Epithelial cell of esophagus (primary cell): Measurements from ENCODE around the gene MC3R.
"Not testable (repeated sequence)": the region's sequence is repeated elsewhere in the genome, so short reads cannot be mapped to it uniquely, and the experiment has no call there.

Experiments used
- DNase-seq: peaks from one replicate; pipeline ENCODE4 v3.0.0; 2010; ENCODE audit warnings: low read depth
- H3K4me3 ChIP-seq: 2 replicates; pipeline ENCODE4 v1.5.1; 2011; ENCODE audit warnings: mild to moderate bottlenecking, low read length, control low read depth
- CTCF ChIP-seq: IDR thresholded peaks from 2 replicates; pipeline ENCODE4 v1.5.1; 2011; ENCODE audit warnings: low read depth, mild to moderate bottlenecking, low read length, control low read depth, inconsistent platforms; ENCODE audit not compliant: insufficient read depth; ENCODE audit errors: missing control alignments

Gene MC3R

GRCh38 chr20:56208121-56208520 is 40.4 kb upstream of the MC3R start:
- no peak for TF ChIP-seq CTCF
- no peak overlapping the region for H3K4me3 ChIP-seq
- no peak for DNase-seq

GRCh38 chr20:56211051-56211450 is 37.5 kb upstream of the MC3R start:
- TF ChIP-seq CTCF = no peak
- no peak for DNase-seq
- H3K4me3 ChIP-seq = no peak overlapping the region

GRCh38 chr20:56212091-56212490 is 36.4 kb upstream of the MC3R start:
- TF ChIP-seq CTCF = no peak
- no peak for DNase-seq
- no peak overlapping the region for H3K4me3 ChIP-seq

- TF ChIP-seq CTCF = no peak
- DNase-seq = no peak
- H3K4me3 ChIP-seq = no peak overlapping the region
Observed at GRCh38 chr20:56213321-56213720, 35.2 kb upstream of the MC3R start.

GRCh38 chr20:56215115-56215514 is 33.4 kb upstream of the MC3R start:
- no peak for DNase-seq
- no peak for TF ChIP-seq CTCF
- no peak overlapping the region for H3K4me3 ChIP-seq

- no peak overlapping the region for H3K4me3 ChIP-seq
- TF ChIP-seq CTCF = no peak
Observed at GRCh38 chr20:56217829-56218228, 30.7 kb upstream of the MC3R start.

GRCh38 chr20:56221186-56221585 is 27.3 kb upstream of the MC3R start:
- DNase-seq = peak; percentile 39
- not testable (repeated sequence) for H3K4me3 ChIP-seq

More at GRCh38 chr20:56217829-56218228, 30.7 kb upstream of the MC3R start:
- no peak for DNase-seq

GRCh38 chr20:56222201-56222600 is 26.3 kb upstream of the MC3R start:
- TF ChIP-seq CTCF = no peak
- peak; percentile 4 for DNase-seq

More at GRCh38 chr20:56222201-56222600, 26.3 kb upstream of the MC3R start:
- no peak overlapping the region for H3K4me3 ChIP-seq
